ENCODE measurements around the gene BTG1. TPM values are rescaled to one million over a fixed set of nuclear protein-coding genes. Genes with fewer than 3 reads are reported as not detected.
A peak's percentile ranks its signal among the peaks of the same experiment; 100 is the strongest.

Gene BTG1
- total RNA-seq, result 100 to 1,000 TPM in 1 of 4 donors, 10 to 100 TPM in 3; 57.8 to 101 (median 75.6) TPM

DNA sequence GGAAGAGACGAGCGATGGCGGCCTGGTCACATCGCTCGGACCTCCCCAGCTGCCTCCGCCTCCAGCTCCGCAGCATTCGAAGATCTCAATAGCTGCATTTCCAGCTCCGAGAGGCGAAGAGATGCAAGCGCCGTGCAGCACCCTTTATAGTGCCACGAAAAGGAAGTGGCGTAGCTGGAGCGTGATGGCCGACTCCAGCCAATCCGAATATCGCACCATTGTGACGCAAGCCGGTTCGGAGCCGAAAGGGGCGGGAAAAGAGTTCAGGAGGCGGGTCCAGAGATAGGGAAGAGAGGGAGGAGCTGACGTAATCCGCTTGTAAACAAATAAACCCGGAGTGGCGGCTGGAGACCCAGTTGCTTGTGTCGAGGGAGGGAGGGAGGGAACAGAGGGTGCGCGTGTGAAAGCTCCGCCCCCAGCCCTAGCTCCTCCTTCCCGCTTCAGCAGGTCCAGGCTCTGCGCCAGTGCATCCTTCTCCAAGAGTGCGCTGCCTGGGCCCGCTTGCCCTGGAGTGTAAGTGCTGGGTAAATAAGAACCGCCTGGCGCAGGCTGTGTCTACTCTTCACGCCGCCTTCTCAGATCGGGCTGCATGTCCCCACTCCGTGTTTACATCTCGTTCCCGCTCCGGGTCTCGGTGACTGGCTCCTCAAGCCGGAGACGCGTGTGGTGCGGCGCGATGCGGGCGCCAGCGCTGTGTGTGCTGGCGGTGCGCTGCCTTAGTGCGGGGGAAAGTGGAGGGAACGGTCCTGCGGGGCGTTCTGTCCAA, at the start of gene BTG1:
TSS of gene BTG1 (minus strand) at position 116 of the 766 bp plus-strand sequence. CDS start 311 bp downstream, outside the sequence.
- ATAC-seq (ENCODE audit: low FRiP score) (peak; percentile 91), DNase-seq (ENCODE audit: low spot score) (peak; percentile 94)
- no peak for TF ChIP-seq CTCF (IDR thresholded peaks at IDR 0.05)

DNA sequence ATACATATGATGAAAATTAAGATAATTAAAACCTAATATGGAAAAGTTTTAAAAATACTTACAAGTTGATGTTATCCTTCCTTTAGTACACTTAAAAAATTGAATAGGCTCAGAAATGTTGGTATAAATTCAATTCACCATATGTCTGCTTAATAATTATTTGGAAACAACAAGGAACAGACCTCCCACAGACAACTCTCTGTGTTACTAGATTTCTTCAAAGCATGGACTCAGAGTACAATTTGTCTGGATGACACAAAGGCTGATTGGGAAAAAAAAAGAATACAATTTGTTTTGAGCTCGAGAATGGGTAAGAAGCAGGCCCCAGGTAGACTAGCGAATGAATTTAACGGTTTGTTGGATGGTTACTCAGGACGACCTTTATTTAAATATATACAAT, 48.9 kb upstream of the BTG1 start:
- ATAC-seq (ENCODE audit: low FRiP score) (no peak), DNase-seq (ENCODE audit: low spot score) (no peak)
- no peak for TF ChIP-seq CTCF (IDR thresholded peaks at IDR 0.05)

DNA sequence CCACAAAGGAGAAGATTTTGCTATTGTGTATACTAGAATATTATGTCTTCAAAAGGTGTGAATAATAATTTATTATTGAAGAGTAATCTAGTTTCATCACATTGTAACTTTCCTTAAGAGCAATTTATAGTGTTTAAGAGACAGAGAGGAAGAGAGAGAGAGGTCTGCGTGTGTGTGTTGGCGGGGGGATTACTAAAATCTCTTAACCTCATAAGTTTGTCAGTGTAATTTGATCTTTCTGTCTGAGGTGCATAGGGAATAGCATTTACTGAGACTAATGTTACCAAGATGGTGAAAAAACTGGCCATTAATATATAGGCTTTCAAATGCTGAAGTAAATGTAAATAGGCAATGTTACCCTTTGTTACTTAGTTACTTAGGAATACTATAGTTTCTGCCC, 48.2 kb upstream of the BTG1 start:
- no peak for TF ChIP-seq CTCF (IDR thresholded peaks at IDR 0.05)
- ATAC-seq (ENCODE audit: low FRiP score) (no peak), DNase-seq (ENCODE audit: low spot score) (no peak)

DNA sequence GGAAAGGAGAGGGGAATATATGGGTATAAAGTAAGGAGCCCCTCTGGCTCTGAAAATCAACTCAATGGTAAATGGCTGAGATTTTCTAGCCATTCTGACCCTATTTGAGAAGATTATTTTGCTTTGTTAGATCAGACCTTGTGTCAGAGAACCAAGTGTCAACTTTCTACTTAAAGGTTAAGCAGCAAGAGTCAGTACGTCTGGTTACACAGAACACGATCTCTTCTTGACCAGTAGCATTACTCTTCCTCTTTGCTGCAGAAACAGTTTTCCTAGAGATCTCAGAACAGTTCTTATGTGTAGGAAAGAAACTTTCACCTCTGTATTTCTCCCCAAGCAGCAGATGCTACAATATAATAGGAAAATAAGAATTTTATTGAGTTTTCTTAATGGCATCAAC, 47.4 kb upstream of the BTG1 start:
- ATAC-seq (ENCODE audit: low FRiP score) (no peak), DNase-seq (ENCODE audit: low spot score) (no peak)
- no peak for TF ChIP-seq CTCF (IDR thresholded peaks at IDR 0.05)

GRCh38 chr12:92192360-92192759, 46.7 kb upstream of the BTG1 start:
- DNase-seq (ENCODE audit: low spot score) (no peak), ATAC-seq (ENCODE audit: low FRiP score) (no peak)
- TF ChIP-seq CTCF (IDR thresholded peaks at IDR 0.05), result no peak

- no peak for TF ChIP-seq CTCF (IDR thresholded peaks at IDR 0.05)
- DNase-seq (ENCODE audit: low spot score) (no peak), ATAC-seq (ENCODE audit: low FRiP score) (no peak)
These were observed 45.4 kb upstream of the BTG1 start for GRCh38 chr12:92191061-92191460.

- TF ChIP-seq CTCF (IDR thresholded peaks at IDR 0.05), result no peak
- ATAC-seq (ENCODE audit: low FRiP score) (no peak), DNase-seq (ENCODE audit: low spot score) (no peak)
These were observed 43.0 kb upstream of the BTG1 start for GRCh38 chr12:92188517-92189188.
